Left ventricle myocardium inferior (tissue), 1 donor: ENCODE data around the gene GRIK5. TPM values are rescaled to one million over a fixed set of nuclear protein-coding genes. Genes with fewer than 3 reads are reported as not detected.

Experiments
- DNase-seq: peaks from one replicate; pipeline ENCODE4 v3.0.0-alpha.2; 2020
- H3K27ac ChIP-seq: fragments of 200-600 bp; replicated peaks from 2 replicates; pipeline ENCODE4 v1.8.0; 2021
- H3K27me3 ChIP-seq: fragments of 200-600 bp; 2 replicates; pipeline ENCODE4 v1.8.0; 2021; ENCODE audit warnings: low read depth
- H3K36me3 ChIP-seq: fragments of 200-600 bp; 2 replicates; pipeline ENCODE4 v1.8.0; 2021
- H3K4me1 ChIP-seq: fragments of 200-600 bp; 2 replicates; pipeline ENCODE4 v1.8.0; 2021
- H3K4me3 ChIP-seq: fragments of 200-600 bp; 2 replicates; pipeline ENCODE4 v1.8.0; 2021; ENCODE audit warnings: mild to moderate bottlenecking, moderate library complexity
- H3K9me3 ChIP-seq: fragments of 200-600 bp; replicated peaks from 2 replicates; pipeline ENCODE4 v1.8.0; 2021
- CTCF ChIP-seq: fragments of 200-600 bp; IDR thresholded peaks from 2 replicates; pipeline ENCODE4 v1.8.0; 2021; ENCODE audit warnings: antibody characterized with exemption, mild to moderate bottlenecking, borderline replicate concordance
- intact Hi-C: fragments of 100-400 bp; cut with micrococcal nuclease; formaldehyde crosslinking; loops from one replicate; pipeline ENCODE4 v1.11.0; 2022
- total RNA-seq: library from RNA; stranded (reverse); fragmentation: NEBNext Ultra II Directional; extraction: Animal tissue kit (Norgen Biotek cat#: 25700); gene quantifications from one replicate; pipeline ENCODE4 v1.2.1, GENCODE V29; 2021
- donor health status: DM: no; HTN: yes; CAD: no; lungs with severe emphysema.

The GRIK5 gene
- total RNA-seq, 1 donor from 2014 or later: 2.1 TPM

- no peak overlapping the region for H3K27ac ChIP-seq
- no peak for TF ChIP-seq CTCF
- H3K4me3 ChIP-seq: no peak overlapping the region
- peaks cover 40% of the 10 kb centered on the region for H3K27me3 ChIP-seq
- DNase-seq: no peak
- no peaks in the 10 kb centered on the region for H3K36me3 ChIP-seq
- intact Hi-C loops: no loop called here
- H3K9me3 ChIP-seq: no peaks in the 10 kb centered on the region
- no peaks in the 10 kb centered on the region for H3K4me1 ChIP-seq
Measured at GRCh38 chr19:42099336-42099925, 29.4 kb upstream of the GRIK5 start.

- no peak overlapping the region for H3K4me3 ChIP-seq
- no peak overlapping the region for H3K27ac ChIP-seq
- peaks cover 35% of the 10 kb centered on the region for H3K27me3 ChIP-seq
- no peak for TF ChIP-seq CTCF
- no peaks in the 10 kb centered on the region for H3K9me3 ChIP-seq
- no peaks in the 10 kb centered on the region for H3K36me3 ChIP-seq
- DNase-seq: no peak
- intact Hi-C loops: no loop called here
- no peaks in the 10 kb centered on the region for H3K4me1 ChIP-seq
Measured at GRCh38 chr19:42098781-42099180, 28.8 kb upstream of the GRIK5 start.

- no peak overlapping the region for H3K4me3 ChIP-seq
- no peaks in the 10 kb centered on the region for H3K9me3 ChIP-seq
- no peak for TF ChIP-seq CTCF
- no peak overlapping the region for H3K27ac ChIP-seq
- no peaks in the 10 kb centered on the region for H3K4me1 ChIP-seq
- DNase-seq: no peak
- H3K27me3 ChIP-seq: peaks cover 27% of the 10 kb centered on the region
- intact Hi-C loops: no loop called here
- no peaks in the 10 kb centered on the region for H3K36me3 ChIP-seq
Measured at GRCh38 chr19:42097461-42097860, 27.5 kb upstream of the GRIK5 start.

GRCh38 chr19:42096255-42096837 is 26.3 kb upstream of the GRIK5 start:
- Histone ChIP-seq H3K27ac (no peak overlapping the region), H3K9me3 (no peaks in the 10 kb centered on the region), H3K4me3 (no peak overlapping the region), H3K27me3 (peaks cover 27% of the 10 kb centered on the region), H3K36me3 (no peaks in the 10 kb centered on the region), H3K4me1 (peaks cover 10% of the 10 kb centered on the region)
- TF ChIP-seq CTCF: no peak
- intact Hi-C loops: no loop called here
- DNase-seq: no peak

GRCh38 chr19:42095814-42096230 is 25.8 kb upstream of the GRIK5 start:
- intact Hi-C loops: no loop called here
- no peak overlapping the region for H3K27ac ChIP-seq
- peaks cover 10% of the 10 kb centered on the region for H3K4me1 ChIP-seq
- no peak for TF ChIP-seq CTCF
- H3K36me3 ChIP-seq: no peaks in the 10 kb centered on the region
- no peaks in the 10 kb centered on the region for H3K9me3 ChIP-seq
- H3K27me3 ChIP-seq: peaks cover 27% of the 10 kb centered on the region
- DNase-seq: no peak
- H3K4me3 ChIP-seq: no peak overlapping the region
